H1 (cell line): ENCODE results near the gene ZBED1. TPM values are rescaled to one million over a fixed set of nuclear protein-coding genes. Genes with fewer than 3 reads are reported as not detected.
"Not testable (repeated sequence)": the region's sequence is repeated elsewhere in the genome, so short reads cannot be mapped to it uniquely, and the experiment has no call there.

Experiments used
- CTCF ChIA-PET: fragments of 300-600 bp; sonication (Branson Sonifier 250); formaldehyde crosslinking; loops from one replicate; lab custom pipeline; 2021; ENCODE audit not compliant: partially characterized antibody; lab: Charles Lee
- POLR2A ChIA-PET: fragments of 300-600 bp; sonication (Branson Sonifier 250); formaldehyde crosslinking; loops from one replicate; lab custom pipeline; 2021; ENCODE audit warnings: inconsistent platforms; ENCODE audit not compliant: partially characterized antibody; lab: Charles Lee
- DNase-seq, 2 experiments: peaks; one replicate each; pipeline versions ENCODE4 v3.0.0 to v3.0.0-alpha.2; 2010 to 2022; ENCODE audit warnings: low spot score in 2 of 2, low read depth in 1 of 2, mixed read lengths in 1 of 2
- FAIRE-seq: peaks from 2 replicates; lab custom pipeline; 2011; peaks lifted over from hg19 to GRCh38; lab: Jason Lieb, UNC
- H2AFZ ChIP-seq: 2 replicates; pipeline ENCODE4 v1.8.1; 2012; ENCODE audit warnings: low read length, inconsistent platforms
- H2AK5ac ChIP-seq: 2 replicates; pipeline ENCODE4 v1.6.1; 2013; ENCODE audit warnings: low read depth, low read length
- H2BK120ac ChIP-seq: replicated peaks from 2 replicates; pipeline ENCODE3; 2013; ENCODE audit warnings: low read depth, low read length, inconsistent platforms
- H2BK12ac ChIP-seq: 2 replicates; pipeline ENCODE4 v1.6.1; 2013; ENCODE audit warnings: low read depth, low read length
- H2BK15ac ChIP-seq: 2 replicates; pipeline ENCODE4 v1.6.1; 2013; ENCODE audit warnings: low read length
- H2BK20ac ChIP-seq: 2 replicates; pipeline ENCODE4 v1.6.1; 2013; ENCODE audit warnings: low read length
- H2BK5ac ChIP-seq: 2 replicates; pipeline ENCODE4 v1.6.1; 2013; ENCODE audit warnings: low read depth, low read length
- H3K14ac ChIP-seq: 2 replicates; pipeline ENCODE4 v1.6.1; 2013; ENCODE audit warnings: inconsistent platforms; ENCODE audit not compliant: insufficient read length
- H3K18ac ChIP-seq: 2 replicates; pipeline ENCODE4 v1.6.1; 2013; ENCODE audit warnings: low read length; ENCODE audit errors: extremely low read depth
- H3K23ac ChIP-seq: 2 replicates; pipeline ENCODE4 v1.6.1; 2013; ENCODE audit warnings: inconsistent platforms; ENCODE audit not compliant: insufficient read length
- H3K23me2 ChIP-seq: 2 replicates; pipeline ENCODE4 v1.6.1; 2013; ENCODE audit warnings: low read depth, low read length
- H3K27ac ChIP-seq: 2 replicates; pipeline ENCODE4 v1.6.1; 2011; ENCODE audit warnings: low read depth, low read length, inconsistent platforms
- H3K27me3 ChIP-seq, 4 experiments: replicated peaks in 1 of 4; 1 replicate in 1 of 4; 2 replicates in 3 of 4; pipeline versions ENCODE4 v1.6.1 to v1.8.1; 2011 to 2013; ENCODE audit warnings: low read length in 3 of 4, mild to moderate bottlenecking in 3 of 4, inconsistent platforms in 2 of 4, mixed read lengths in 2 of 4, moderate library complexity in 1 of 4; ENCODE audit not compliant: control insufficient read depth in 3 of 4, insufficient read depth in 3 of 4; ENCODE audit errors: extremely low read depth in 1 of 4
- H3K36me3 ChIP-seq, 4 experiments: 2 replicates each; pipeline versions ENCODE4 v1.6.1 to v1.8.1; 2011 to 2013; ENCODE audit warnings: mild to moderate bottlenecking in 4 of 4, low read length in 3 of 4, moderate library complexity in 2 of 4, control low read depth in 1 of 4, inconsistent platforms in 1 of 4; ENCODE audit not compliant: insufficient read depth in 4 of 4, control insufficient read depth in 2 of 4
- H3K4ac ChIP-seq: replicated peaks from 2 replicates; pipeline ENCODE3; 2013; ENCODE audit warnings: low read length, low read depth, mixed read lengths, inconsistent platforms; ENCODE audit not compliant: insufficient read length
- H3K4me1 ChIP-seq, 4 experiments: replicated peaks in 1 of 4; 1 replicate in 1 of 4; 2 replicates in 3 of 4; pipeline versions ENCODE4 v1.6.1 to v1.8.1; 2011 to 2013; ENCODE audit warnings: low read length in 3 of 4, inconsistent platforms in 2 of 4, mixed read lengths in 1 of 4; ENCODE audit not compliant: insufficient read depth in 4 of 4, control insufficient read depth in 3 of 4
- H3K4me2 ChIP-seq, 2 experiments: 2 replicates each; pipeline versions ENCODE4 v1.6.1 to v1.8.1; 2011 to 2013; ENCODE audit warnings: low read depth in 2 of 2, low read length in 2 of 2, control low read depth in 1 of 2, inconsistent platforms in 1 of 2, mild to moderate bottlenecking in 1 of 2; ENCODE audit not compliant: insufficient read depth in 1 of 2
- H3K4me3 ChIP-seq, 4 experiments: fragments of 200-600, 300-600 bp in 1 of 4; sonication (generic), shearing (Covaris generic), sonication (Bioruptor Twin) in 1 of 4; 2 replicates each; pipeline versions ENCODE4 v1.5.1 to v1.8.1; 2011 to 2016; ENCODE audit warnings: low read length in 4 of 4, low read depth in 3 of 4, control low read depth in 2 of 4, inconsistent platforms in 2 of 4, mild to moderate bottlenecking in 2 of 4, mixed read lengths in 1 of 4, moderate library complexity in 1 of 4; ENCODE audit not compliant: insufficient read depth in 2 of 4; ENCODE audit errors: extremely low read depth in 1 of 4
- H3K56ac ChIP-seq: replicated peaks from 2 replicates; pipeline ENCODE3; 2013; ENCODE audit warnings: low read depth, mild to moderate bottlenecking, mixed read lengths, low read length, inconsistent platforms; ENCODE audit not compliant: insufficient read length
- H3K79me1 ChIP-seq: 2 replicates; pipeline ENCODE4 v1.6.1; 2013; ENCODE audit warnings: low read depth, low read length, control low read depth
- H3K79me2 ChIP-seq, 2 experiments: 2 replicates each; pipeline versions ENCODE4 v1.6.1 to v1.8.1; 2012 to 2013; ENCODE audit warnings: low read length in 2 of 2, mild to moderate bottlenecking in 2 of 2, inconsistent platforms in 1 of 2; ENCODE audit not compliant: insufficient read depth in 2 of 2, control insufficient read depth in 1 of 2
- H3K9ac ChIP-seq, 4 experiments: replicated peaks in 1 of 4; 1 replicate in 1 of 4; 2 replicates in 3 of 4; pipeline versions ENCODE4 v1.6.1 to v1.8.1; 2011 to 2013; ENCODE audit warnings: low read depth in 3 of 4, low read length in 3 of 4, control low read depth in 2 of 4, mild to moderate bottlenecking in 2 of 4, moderate library complexity in 2 of 4, inconsistent platforms in 1 of 4; ENCODE audit errors: extremely low read depth in 1 of 4
- H3K9me3 ChIP-seq, 2 experiments: 2 replicates each; pipeline versions ENCODE4 v1.6.1 to v1.8.1; 2012 to 2013; ENCODE audit warnings: mild to moderate bottlenecking in 2 of 2, moderate library complexity in 2 of 2, control low read depth in 1 of 2, inconsistent platforms in 1 of 2, low read depth in 1 of 2, low read length in 1 of 2, mixed read lengths in 1 of 2; ENCODE audit not compliant: insufficient read depth in 2 of 2
- H4K20me1 ChIP-seq, 2 experiments: replicated peaks in 1 of 2; 2 replicates each; pipeline versions ENCODE3 to v1.8.1; 2011 to 2013; ENCODE audit warnings: inconsistent platforms in 2 of 2, low read length in 2 of 2, mild to moderate bottlenecking in 1 of 2; ENCODE audit not compliant: insufficient read depth in 2 of 2, control insufficient read depth in 1 of 2
- H4K5ac ChIP-seq: 2 replicates; pipeline ENCODE4 v1.6.1; 2013; ENCODE audit warnings: low read length, low read depth, mixed read lengths, inconsistent platforms; ENCODE audit not compliant: insufficient read length
- H4K8ac ChIP-seq: 2 replicates; pipeline ENCODE4 v1.8.0; 2013; ENCODE audit warnings: mild to moderate bottlenecking, moderate library complexity, low read length, inconsistent platforms; ENCODE audit not compliant: insufficient read depth; ENCODE audit errors: extremely low read depth
- H4K91ac ChIP-seq: replicated peaks from 2 replicates; pipeline ENCODE3; 2013; ENCODE audit warnings: low read length, mixed read lengths, inconsistent platforms; ENCODE audit not compliant: insufficient read length
- WGBS, 2 experiments: shearing (Covaris generic) in 1 of 2; methylation state at CpG; one replicate each; pipeline versions ENCODE4 v1.1.6 to v1.1.7; 2013 to 2015; ENCODE audit warnings: low lambda C conversion rate in 2 of 2, mixed read lengths in 2 of 2, inconsistent platforms in 1 of 2, low coverage in 1 of 2, missing lambda C conversion rate in 1 of 2; ENCODE audit not compliant: insufficient replicate concordance in 2 of 2, insufficient coverage in 1 of 2, insufficient read length in 1 of 2; ENCODE audit errors: extremely low coverage in 1 of 2, missing lambda C conversion rate in 1 of 2; 5-methylcytosine and 5-hydroxymethylcytosine counted together
- polyA plus RNA-seq, 7 experiments: library from polyadenylated mRNA; depleted of rRNA in 3 of 7; stranded (reverse) in 5 of 7; unstranded in 2 of 7; fragments of >200 nt in 5 of 7; fragments of 200-250 nt in 2 of 7; gene quantifications; 1 replicate in 5 of 7; 2 replicates in 1 of 7; 4 replicates in 1 of 7; pipeline versions ENCODE4 v1.2.1 to v1.2.3, GENCODE V29; 2011 to 2013; ENCODE audit warnings: missing spikeins in 2 of 7, mixed read lengths in 2 of 7
- total RNA-seq: library from RNA; stranded (reverse); fragmentation: NEBNext Ultra II Directional; extraction: Animal tissue kit (Norgen Biotek cat#: 25700); gene quantifications from 2 replicates; pipeline ENCODE4 v1.2.1, GENCODE V29; 2021

The ZBED1 gene
- total and polyA plus RNA-seq, 2 of the 8 experiments (the other 6 are each of a cell fraction or from before 2014, with no cell fraction given): 28.5 to 45.8 TPM

GRCh38 chrX:2481597-2481996 is 19.2 kb downstream of the ZBED1 start:
- H2AK5ac ChIP-seq, H4K20me1 ChIP-seq, H3K18ac ChIP-seq, H2AFZ ChIP-seq, H3K27ac ChIP-seq, H4K5ac ChIP-seq, H3K56ac ChIP-seq, DNase-seq, FAIRE-seq, H3K4ac ChIP-seq, H3K27me3 ChIP-seq, H3K23ac ChIP-seq, H2BK5ac ChIP-seq, H2BK12ac ChIP-seq, CTCF ChIA-PET, H2BK20ac ChIP-seq, H2BK120ac ChIP-seq, H4K8ac ChIP-seq, H3K23me2 ChIP-seq, H3K14ac ChIP-seq, H3K4me2 ChIP-seq, H3K9ac ChIP-seq, H3K9me3 ChIP-seq, POLR2A ChIA-PET, H3K36me3 ChIP-seq, H4K91ac ChIP-seq, H2BK15ac ChIP-seq, H3K4me3 ChIP-seq: not testable (repeated sequence)
- WGBS, 2 experiments: 94% methylated on average over 11 of the region's 12 CpGs; no CpG with 5 or more reads in 1 of the 2 experiments
- H3K79me2 ChIP-seq: peaks cover 14 to 82% of the 10 kb centered on the region in 2 experiments
- peaks cover 20% of the 10 kb centered on the region for H3K79me1 ChIP-seq
- H3K4me1 ChIP-seq: peaks cover 5 to 13% (median 8%) of the 10 kb centered on the region in 4 experiments
